M059J (cell line): Measurements from ENCODE around the gene OMP. TPM values are rescaled to one million over a fixed set of nuclear protein-coding genes. Genes with fewer than 3 reads are reported as not detected.

ENCODE experiments used
- DNase-seq: peaks from one replicate; pipeline ENCODE4 v3.0.0-alpha.2; 2012; ENCODE audit warnings: low read depth
- total RNA-seq: library from RNA; depleted of rRNA; stranded (reverse); fragments of >200 nt; shearing (Covaris generic); gene quantifications from 2 replicates; pipeline ENCODE4 v1.2.3, GENCODE V29; 2014

OMP gene
- total RNA-seq, 1 experiment from 2014 or later: not detected

GRCh38 chr11:77069336-77069968, 33.2 kb upstream of the OMP start:
- DNase-seq: no peak

- no peak for DNase-seq
Measured at GRCh38 chr11:77069969-77070582, 32.6 kb upstream of the OMP start.

- DNase-seq: no peak
Measured at GRCh38 chr11:77071077-77071476, 31.6 kb upstream of the OMP start.

- peak; percentile 54 for DNase-seq
Measured at GRCh38 chr11:77071671-77072605, 30.7 kb upstream of the OMP start.

GRCh38 chr11:77072851-77073327, 29.8 kb upstream of the OMP start:
- no peak for DNase-seq

GRCh38 chr11:77073328-77074001, 29.2 kb upstream of the OMP start:
- peak; percentile 96 for DNase-seq

- no peak for DNase-seq
Measured at GRCh38 chr11:77074205-77074604, 28.4 kb upstream of the OMP start.

GRCh38 chr11:77074626-77075221, 27.9 kb upstream of the OMP start:
- DNase-seq: no peak

- DNase-seq: no peak
Measured at GRCh38 chr11:77075425-77075905, 27.2 kb upstream of the OMP start.

- DNase-seq: no peak
Measured at GRCh38 chr11:77079666-77080065, 23.0 kb upstream of the OMP start.

- peak; percentile 39 for DNase-seq
Measured at GRCh38 chr11:77080643-77081210, 21.9 kb upstream of the OMP start.

- no peak for DNase-seq
Measured at GRCh38 chr11:77081381-77081851, 21.2 kb upstream of the OMP start.

- DNase-seq: no peak
Measured at GRCh38 chr11:77081976-77082836, 20.4 kb upstream of the OMP start.

- DNase-seq: no peak
Measured at GRCh38 chr11:77082838-77083565, 19.6 kb upstream of the OMP start.

GRCh38 chr11:77083566-77084245, 18.9 kb upstream of the OMP start:
- DNase-seq: no peak

- DNase-seq: no peak
Measured at GRCh38 chr11:77084581-77085191, 18.0 kb upstream of the OMP start.

- DNase-seq: no peak
Measured at GRCh38 chr11:77085652-77086051, 17.0 kb upstream of the OMP start.
